PC-9 (cell line): ENCODE results near the gene UAP1L1.

Experiments
- EZH2 ChIP-seq: fragments of 200-600 bp; sonication (generic); IDR thresholded peaks from 2 replicates; pipeline ENCODE4 v1.8.0; 2017; ENCODE audit warnings: antibody characterized with exemption, low read depth
- TF ChIP-seq, protein P1 (sequence below): fragments of 200-600 bp; sonication (generic); conservative IDR thresholded peaks from 2 replicates; pipeline ENCODE4 v1.6.1; 2017; ENCODE audit warnings: mixed run types, antibody characterized with exemption, mild to moderate bottlenecking, moderate library complexity

DNA sequence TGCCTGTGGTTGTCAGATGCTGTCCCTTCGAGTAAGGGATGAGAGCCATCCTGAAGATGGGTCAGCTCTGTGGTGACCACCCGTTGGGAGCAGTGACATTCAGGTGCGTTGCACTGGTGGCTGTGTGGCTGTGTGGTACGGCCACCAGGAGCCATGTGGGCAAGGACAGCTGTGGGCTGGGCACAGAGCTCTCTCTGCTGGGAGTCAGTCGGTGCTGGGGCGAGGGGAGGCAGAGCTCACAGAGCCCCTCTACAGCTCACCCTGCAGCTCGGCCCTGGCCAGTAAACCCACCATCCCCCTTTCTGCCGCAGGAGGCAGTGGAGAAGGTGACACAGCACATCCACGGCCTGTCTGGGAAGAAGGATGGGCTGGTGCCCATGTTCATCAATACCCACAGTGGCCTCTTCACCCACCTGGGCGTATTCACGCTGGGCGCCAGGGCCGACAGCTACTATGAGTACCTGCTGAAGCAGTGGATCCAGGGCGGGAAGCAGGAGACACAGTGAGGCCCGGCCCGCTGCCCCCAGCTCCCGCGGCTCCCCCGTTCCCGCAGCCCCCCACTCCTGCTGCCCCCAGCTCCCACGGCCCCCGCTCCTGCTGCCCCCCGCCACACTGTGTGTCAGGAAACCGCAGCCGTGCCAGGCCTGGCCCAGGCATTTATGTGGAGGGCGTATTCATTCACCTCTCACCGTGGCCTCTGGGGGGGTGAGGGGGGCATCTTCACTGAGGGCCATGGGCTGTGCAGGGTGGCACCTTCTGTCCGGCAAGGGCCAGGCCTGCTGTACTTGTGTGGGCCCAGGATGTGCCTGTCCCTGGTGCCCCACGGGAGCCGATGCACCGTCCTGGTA, 28.7 kb downstream of the UAP1L1 start:
- TF ChIP-seq, protein P1, sequence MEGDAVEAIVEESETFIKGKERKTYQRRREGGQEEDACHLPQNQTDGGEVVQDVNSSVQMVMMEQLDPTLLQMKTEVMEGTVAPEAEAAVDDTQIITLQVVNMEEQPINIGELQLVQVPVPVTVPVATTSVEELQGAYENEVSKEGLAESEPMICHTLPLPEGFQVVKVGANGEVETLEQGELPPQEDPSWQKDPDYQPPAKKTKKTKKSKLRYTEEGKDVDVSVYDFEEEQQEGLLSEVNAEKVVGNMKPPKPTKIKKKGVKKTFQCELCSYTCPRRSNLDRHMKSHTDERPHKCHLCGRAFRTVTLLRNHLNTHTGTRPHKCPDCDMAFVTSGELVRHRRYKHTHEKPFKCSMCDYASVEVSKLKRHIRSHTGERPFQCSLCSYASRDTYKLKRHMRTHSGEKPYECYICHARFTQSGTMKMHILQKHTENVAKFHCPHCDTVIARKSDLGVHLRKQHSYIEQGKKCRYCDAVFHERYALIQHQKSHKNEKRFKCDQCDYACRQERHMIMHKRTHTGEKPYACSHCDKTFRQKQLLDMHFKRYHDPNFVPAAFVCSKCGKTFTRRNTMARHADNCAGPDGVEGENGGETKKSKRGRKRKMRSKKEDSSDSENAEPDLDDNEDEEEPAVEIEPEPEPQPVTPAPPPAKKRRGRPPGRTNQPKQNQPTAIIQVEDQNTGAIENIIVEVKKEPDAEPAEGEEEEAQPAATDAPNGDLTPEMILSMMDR: no peak
- no peak for TF ChIP-seq EZH2
